A673 (cell line): Measurements from ENCODE around the gene PTGDS. TPM values are rescaled to one million over a fixed set of nuclear protein-coding genes. Genes with fewer than 3 reads are reported as not detected.
A peak's percentile ranks its signal among the peaks of the same experiment; 100 is the strongest.

Source experiments
- BruUV-seq: library from RNA; stranded (reverse); fragments of 400-500 nt; replicated peaks from 2 replicates; lab custom pipeline; 2021; lab: Mats Ljungman, UMichigan
- CTCF ChIA-PET: fragments of 300-600 bp; sonication (Branson Sonifier 250); formaldehyde crosslinking; loops from one replicate; lab custom pipeline; 2022; ENCODE audit warnings: antibody characterized with exemption; lab: Charles Lee
- POLR2A ChIA-PET: fragments of 300-600 bp; sonication (Branson Sonifier 250); formaldehyde crosslinking; loops from one replicate; lab custom pipeline; 2022; ENCODE audit warnings: antibody characterized with exemption; ENCODE audit not compliant: low non-redundant PET; lab: Charles Lee
- DNase-seq: peaks from one replicate; pipeline ENCODE4 v3.0.0-alpha.2; 2015; ENCODE audit warnings: low spot score
- H3K27ac ChIP-seq: fragments of 200-600 bp; sonication (generic); 2 replicates; pipeline ENCODE4 v1.5.1; 2016; ENCODE audit warnings: mixed run types, low read depth, mild to moderate bottlenecking, mixed read lengths, antibody characterized with exemption, low read length; ENCODE audit not compliant: poor library complexity, severe bottlenecking
- H3K27me3 ChIP-seq: fragments of 200-600 bp; sonication (generic); replicated peaks from 2 replicates; pipeline ENCODE4 v1.6.1; 2017; ENCODE audit warnings: mixed run types, low read depth, mild to moderate bottlenecking, mixed read lengths, antibody characterized with exemption, low read length; ENCODE audit not compliant: insufficient read depth, poor library complexity
- H3K36me3 ChIP-seq: fragments of 200-600 bp; sonication (generic); 2 replicates; pipeline ENCODE4 v1.6.1; 2016; ENCODE audit warnings: mixed run types, mild to moderate bottlenecking, mixed read lengths, antibody characterized with exemption, low read length; ENCODE audit not compliant: insufficient read depth, poor library complexity, severe bottlenecking
- H3K4me1 ChIP-seq: fragments of 200-600 bp; sonication (generic); 2 replicates; pipeline ENCODE4 v1.6.1; 2017; ENCODE audit warnings: mixed run types, mild to moderate bottlenecking, mixed read lengths, antibody characterized with exemption, low read length; ENCODE audit not compliant: insufficient read depth, poor library complexity, severe bottlenecking
- H3K4me3 ChIP-seq: fragments of 200-600 bp; sonication (generic); 2 replicates; pipeline ENCODE4 v1.5.1; 2016; ENCODE audit warnings: low read depth, mixed run types, mild to moderate bottlenecking, mixed read lengths, low read length; ENCODE audit not compliant: poor library complexity, severe bottlenecking
- H3K9me3 ChIP-seq: fragments of 200-600 bp; sonication (generic); 2 replicates; pipeline ENCODE4 v1.6.1; 2016; ENCODE audit warnings: mixed run types, low read depth, mild to moderate bottlenecking, mixed read lengths, antibody characterized with exemption, low read length; ENCODE audit not compliant: poor library complexity, severe bottlenecking
- EZH2 ChIP-seq: fragments of 200-600 bp; sonication (generic); IDR thresholded peaks from 2 replicates; pipeline ENCODE4 v1.6.1; 2017; ENCODE audit warnings: borderline replicate concordance, low read depth, mild to moderate bottlenecking, mixed read lengths, antibody characterized with exemption, low read length; ENCODE audit not compliant: poor library complexity, severe bottlenecking
- intact Hi-C: fragments of 100-400 bp; cut with micrococcal nuclease; formaldehyde crosslinking; loops from one replicate; pipeline ENCODE4 v1.10.0; 2022; ENCODE audit not compliant: unreplicated experiment
- total RNA-seq: library from RNA; stranded (reverse); gene quantifications from 2 replicates; pipeline ENCODE4 v1.2.3, GENCODE V29; 2021
- TF ChIP-seq, protein P1 (sequence below): fragments of 300-800, 200-600 bp; sonication (generic); conservative IDR thresholded peaks from 2 replicates; pipeline ENCODE4 v1.5.1; 2017; ENCODE audit warnings: low read depth, mild to moderate bottlenecking, antibody characterized with exemption, low read length, moderate library complexity, mixed read lengths

The PTGDS gene
- total RNA-seq, 1 experiment from 2014 or later: not detected

DNA sequence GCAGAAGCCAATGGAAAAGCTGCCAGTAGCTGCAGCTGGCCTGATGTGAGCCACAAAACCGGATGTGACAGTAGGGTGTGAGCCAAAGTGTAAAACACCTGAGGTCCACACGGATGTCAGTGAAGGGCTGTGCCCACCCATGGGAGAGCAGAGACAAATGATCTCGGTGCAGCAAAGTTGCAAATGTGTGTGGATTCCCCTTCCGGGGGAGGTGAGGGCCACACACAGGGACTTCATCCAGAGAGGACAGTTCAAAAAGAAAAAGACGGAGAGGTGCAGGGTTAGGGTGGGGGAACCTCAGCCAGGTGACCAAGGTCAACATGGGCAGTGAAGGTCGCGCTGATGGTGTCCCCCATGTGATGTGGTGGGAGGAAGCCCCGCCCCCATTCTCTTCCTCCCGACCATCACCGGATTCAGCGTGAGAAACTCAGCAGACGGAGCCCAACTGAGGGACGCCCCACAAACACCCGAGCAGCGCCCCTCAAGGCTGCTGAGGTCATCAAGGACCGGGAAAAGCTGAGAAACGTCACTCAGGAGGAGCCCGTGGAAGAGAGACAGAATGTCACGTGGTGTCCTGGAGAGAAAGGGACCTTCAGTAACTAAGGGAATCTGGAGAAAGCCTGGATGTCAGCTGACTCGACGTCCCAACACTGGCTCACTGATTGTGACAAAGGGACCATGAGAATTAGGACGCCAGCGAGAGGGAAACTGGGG, 11.4 kb upstream of the PTGDS start:
- POLR2A ChIA-PET: no interaction called here
- CTCF ChIA-PET: interaction anchor here (0.7 kb wide), 1 partner anchor 194 kb away, joined by 3 read pairs; no protein-coding TSS in a partner anchor

DNA sequence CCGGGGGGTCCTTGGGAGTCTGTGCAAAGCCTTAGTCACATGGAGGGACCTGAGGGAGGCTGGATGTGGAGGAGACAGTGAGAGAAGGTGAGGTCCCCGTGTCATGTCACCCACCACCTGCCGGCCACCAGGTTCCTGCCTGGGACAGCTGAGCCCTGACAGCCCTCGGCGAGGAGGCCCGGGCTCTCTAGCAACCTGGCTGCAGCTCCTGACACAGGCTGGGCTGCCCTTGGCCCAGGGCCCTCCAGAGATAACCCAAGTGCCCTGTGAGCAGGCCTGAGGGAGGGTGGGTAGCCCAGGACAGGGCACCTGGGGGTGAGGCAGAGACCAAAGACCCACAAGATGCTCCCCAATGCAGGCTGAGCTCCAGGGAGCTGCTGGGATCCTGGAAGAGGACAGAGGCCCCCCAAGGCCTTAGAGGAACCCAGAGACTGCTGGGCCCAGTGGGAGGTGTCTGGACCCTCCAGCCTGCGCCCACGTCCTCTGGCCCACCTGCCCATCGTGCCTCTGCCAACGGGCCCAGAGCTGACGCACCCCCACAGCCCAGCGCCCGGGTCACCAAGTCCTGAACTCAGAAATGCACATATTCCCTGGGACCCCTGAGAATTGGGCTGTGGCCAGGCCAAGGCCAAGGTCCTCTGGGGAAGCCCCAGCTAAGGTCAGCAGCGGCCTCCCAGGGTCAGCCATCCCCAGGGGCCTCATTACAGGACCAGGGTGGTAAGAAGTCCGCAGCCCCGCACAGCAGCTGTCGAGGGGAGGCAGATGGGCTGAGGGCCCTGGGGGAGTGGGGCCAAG, 8.8 kb upstream of the PTGDS start:
- ChIA-PET POLR2A (no interaction called here), CTCF (no interaction called here)
- Histone ChIP-seq H3K9me3 (no peaks in the 10 kb centered on the region), H3K27ac (no peak overlapping the region), H3K27me3 (no peaks in the 10 kb centered on the region), H3K36me3 (no peaks in the 10 kb centered on the region), H3K4me3 (no peak overlapping the region), H3K4me1 (peaks cover 4% of the 10 kb centered on the region)
- DNase-seq: no peak
- intact Hi-C loops: no loop called here
- BruUV-seq: no TSS peak
- TF ChIP-seq, protein P1, sequence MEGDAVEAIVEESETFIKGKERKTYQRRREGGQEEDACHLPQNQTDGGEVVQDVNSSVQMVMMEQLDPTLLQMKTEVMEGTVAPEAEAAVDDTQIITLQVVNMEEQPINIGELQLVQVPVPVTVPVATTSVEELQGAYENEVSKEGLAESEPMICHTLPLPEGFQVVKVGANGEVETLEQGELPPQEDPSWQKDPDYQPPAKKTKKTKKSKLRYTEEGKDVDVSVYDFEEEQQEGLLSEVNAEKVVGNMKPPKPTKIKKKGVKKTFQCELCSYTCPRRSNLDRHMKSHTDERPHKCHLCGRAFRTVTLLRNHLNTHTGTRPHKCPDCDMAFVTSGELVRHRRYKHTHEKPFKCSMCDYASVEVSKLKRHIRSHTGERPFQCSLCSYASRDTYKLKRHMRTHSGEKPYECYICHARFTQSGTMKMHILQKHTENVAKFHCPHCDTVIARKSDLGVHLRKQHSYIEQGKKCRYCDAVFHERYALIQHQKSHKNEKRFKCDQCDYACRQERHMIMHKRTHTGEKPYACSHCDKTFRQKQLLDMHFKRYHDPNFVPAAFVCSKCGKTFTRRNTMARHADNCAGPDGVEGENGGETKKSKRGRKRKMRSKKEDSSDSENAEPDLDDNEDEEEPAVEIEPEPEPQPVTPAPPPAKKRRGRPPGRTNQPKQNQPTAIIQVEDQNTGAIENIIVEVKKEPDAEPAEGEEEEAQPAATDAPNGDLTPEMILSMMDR: no peak
- no peak for TF ChIP-seq EZH2

More for the DNA sequence above, 11.4 kb upstream of the PTGDS start:
- Histone ChIP-seq H3K27me3 (no peaks in the 10 kb centered on the region), H3K9me3 (no peaks in the 10 kb centered on the region), H3K4me1 (peaks cover 4% of the 10 kb centered on the region), H3K27ac (no peak overlapping the region), H3K4me3 (no peak overlapping the region), H3K36me3 (no peaks in the 10 kb centered on the region)
- intact Hi-C loops: no loop called here
- DNase-seq: peak; percentile 54
- BruUV-seq: no TSS peak
- no peak for TF ChIP-seq EZH2
- TF ChIP-seq, protein P1: no peak

DNA sequence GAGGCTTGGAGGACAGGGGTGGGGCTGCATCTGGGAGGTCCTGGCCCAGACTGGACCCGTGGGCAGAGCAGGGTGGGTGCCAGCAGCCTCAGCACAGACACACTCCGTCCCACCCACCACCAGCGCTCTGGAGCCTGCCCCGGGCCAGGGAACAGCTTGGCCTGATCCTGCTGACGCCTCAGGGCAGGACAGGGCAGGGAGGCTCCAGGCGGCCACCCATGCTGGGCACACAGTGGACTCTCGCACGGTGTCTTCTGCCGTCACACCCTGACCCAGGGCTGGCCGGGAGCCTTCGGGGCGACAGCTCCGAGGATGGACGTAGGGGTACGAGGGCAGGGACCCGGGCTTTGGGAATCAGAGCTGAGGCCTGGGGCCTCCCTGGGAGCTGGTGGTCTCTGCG, 8.2 kb upstream of the PTGDS start:
- DNase-seq: no peak
- H3K27ac ChIP-seq: no peak overlapping the region
- H3K4me1 ChIP-seq: peaks cover 4% of the 10 kb centered on the region
- no peak overlapping the region for H3K4me3 ChIP-seq
- no peaks in the 10 kb centered on the region for H3K27me3 ChIP-seq
- no peaks in the 10 kb centered on the region for H3K9me3 ChIP-seq
- no TSS peak for BruUV-seq
- TF ChIP-seq EZH2: no peak
- TF ChIP-seq, protein P1: no peak
- H3K36me3 ChIP-seq: no peaks in the 10 kb centered on the region
- CTCF ChIA-PET: no interaction called here
- intact Hi-C loops: no loop called here
- POLR2A ChIA-PET: no interaction called here
